Mesothelial cell of epicardium (in vitro differentiated cells): ENCODE results near the gene CDK18. TPM values are rescaled to one million over a fixed set of nuclear protein-coding genes. Genes with fewer than 3 reads are reported as not detected.
"Not testable (repeated sequence)": the region's sequence is repeated elsewhere in the genome, so short reads cannot be mapped to it uniquely, and the experiment has no call there.

ENCODE experiments used
- DNase-seq, 2 experiments: peaks; one replicate each; pipeline ENCODE4 v3.0.0; 2021; ENCODE audit warnings: low spot score in 2 of 2; ENCODE audit not compliant: unreplicated experiment in 2 of 2
- H3K27ac Mint-ChIP-seq: 2 replicates; pipeline ENCODE4 v1.8.0; 2021; ENCODE audit warnings: mixed read lengths
- H3K27me3 Mint-ChIP-seq: 2 replicates; pipeline ENCODE4 v1.8.0; 2021; ENCODE audit warnings: low read depth, mixed read lengths
- H3K36me3 Mint-ChIP-seq: 2 replicates; pipeline ENCODE4 v1.8.0; 2021; ENCODE audit warnings: mixed read lengths
- H3K4me1 Mint-ChIP-seq: 2 replicates; pipeline ENCODE4 v1.8.0; 2021; ENCODE audit warnings: mixed read lengths
- H3K4me3 Mint-ChIP-seq: 2 replicates; pipeline ENCODE4 v1.8.0; 2021; ENCODE audit warnings: mild to moderate bottlenecking, moderate library complexity, mixed read lengths
- H3K9me3 Mint-ChIP-seq: 2 replicates; pipeline ENCODE4 v1.8.0; 2021; ENCODE audit warnings: mixed read lengths
- CTCF ChIP-seq: fragments of 200-600 bp; sonication (generic); IDR thresholded peaks from one replicate; pipeline ENCODE4 v1.5.0; 2021; ENCODE audit warnings: antibody characterized with exemption; ENCODE audit not compliant: unreplicated experiment
- total RNA-seq: library from RNA; stranded (reverse); gene quantifications from 3 replicates; pipeline ENCODE4 v1.2.1, GENCODE V29; 2021

Gene CDK18
- total RNA-seq, 1 donor from 2014 or later: 28.7 TPM

GRCh38 chr1:205477759-205478247 is 26.7 kb upstream of the CDK18 start:
- peaks cover 40% of the 10 kb centered on the region for H3K27me3 Mint-ChIP-seq
- DNase-seq: no peak
- no peak overlapping the region for H3K4me3 Mint-ChIP-seq
- H3K9me3 Mint-ChIP-seq: peaks cover 13% of the 10 kb centered on the region
- H3K36me3 Mint-ChIP-seq: no peaks in the 10 kb centered on the region
- TF ChIP-seq CTCF: no peak
- H3K4me1 Mint-ChIP-seq: peaks cover 9% of the 10 kb centered on the region
- no peak overlapping the region for H3K27ac Mint-ChIP-seq

DNA sequence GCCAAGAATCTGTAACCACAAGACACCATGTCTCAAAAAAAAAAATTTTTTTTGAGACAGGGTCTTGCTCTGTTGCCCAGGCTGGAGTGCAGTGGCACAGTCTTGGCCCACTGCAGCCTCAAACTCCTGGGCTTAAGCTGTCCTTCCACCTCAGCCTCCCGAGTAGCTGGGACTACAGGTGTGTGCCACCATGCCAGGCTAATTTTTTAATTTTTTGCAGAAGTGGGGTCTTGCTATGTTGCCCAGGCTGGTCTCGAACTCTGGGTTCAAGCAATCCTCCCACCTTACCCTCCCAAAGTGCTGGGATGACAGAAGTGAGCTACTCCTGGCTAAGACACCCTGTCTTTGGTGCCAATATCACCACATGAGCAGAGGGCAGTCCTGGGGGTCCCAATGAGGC is 25.5 kb upstream of the CDK18 start:
- H3K36me3 Mint-ChIP-seq, H3K4me1 Mint-ChIP-seq, H3K27ac Mint-ChIP-seq, DNase-seq, H3K4me3 Mint-ChIP-seq: not testable (repeated sequence)
- Mint-ChIP-seq H3K27me3 (peaks cover 50% of the 10 kb centered on the region), H3K9me3 (peaks cover 13% of the 10 kb centered on the region)

- no peaks in the 10 kb centered on the region for H3K4me1 Mint-ChIP-seq
- H3K36me3 Mint-ChIP-seq: no peaks in the 10 kb centered on the region
- H3K9me3 Mint-ChIP-seq: peaks cover 7% of the 10 kb centered on the region
- DNase-seq: no peak
- TF ChIP-seq CTCF: no peak
- H3K27ac Mint-ChIP-seq: no peak overlapping the region
- H3K27me3 Mint-ChIP-seq: peaks cover 56% of the 10 kb centered on the region
- H3K4me3 Mint-ChIP-seq: no peak overlapping the region
These were observed 24.0 kb upstream of the CDK18 start for GRCh38 chr1:205480349-205480985.

- no peaks in the 10 kb centered on the region for H3K9me3 Mint-ChIP-seq
- H3K27ac Mint-ChIP-seq: no peak overlapping the region
- no peak for DNase-seq
- H3K4me3 Mint-ChIP-seq: no peak overlapping the region
- no peaks in the 10 kb centered on the region for H3K4me1 Mint-ChIP-seq
- H3K27me3 Mint-ChIP-seq: peaks cover 60% of the 10 kb centered on the region
- no peak for TF ChIP-seq CTCF
- H3K36me3 Mint-ChIP-seq: no peaks in the 10 kb centered on the region
These were observed 23.3 kb upstream of the CDK18 start for GRCh38 chr1:205481218-205481617.

GRCh38 chr1:205481629-205482151 is 22.8 kb upstream of the CDK18 start:
- H3K27me3 Mint-ChIP-seq: peaks cover 61% of the 10 kb centered on the region
- no peaks in the 10 kb centered on the region for H3K9me3 Mint-ChIP-seq
- H3K27ac Mint-ChIP-seq: no peak overlapping the region
- DNase-seq: no peak
- H3K4me3 Mint-ChIP-seq: no peak overlapping the region
- no peaks in the 10 kb centered on the region for H3K36me3 Mint-ChIP-seq
- no peak for TF ChIP-seq CTCF
- no peaks in the 10 kb centered on the region for H3K4me1 Mint-ChIP-seq

GRCh38 chr1:205482587-205482986 is 21.9 kb upstream of the CDK18 start:
- H3K9me3 Mint-ChIP-seq, H3K4me1 Mint-ChIP-seq, DNase-seq, H3K36me3 Mint-ChIP-seq, H3K4me3 Mint-ChIP-seq, H3K27ac Mint-ChIP-seq: not testable (repeated sequence)
- peaks cover 62% of the 10 kb centered on the region for H3K27me3 Mint-ChIP-seq
